LNCAP (cell line): ENCODE measurements around the gene USF3.

ENCODE experiments used
- CTCF ChIP-seq: fragments of 450-650 bp; IDR thresholded peaks from 2 replicates; pipeline ENCODE4 v1.5.1; 2017; ENCODE audit warnings: mild to moderate bottlenecking

The USF3 gene

GRCh38 chr3:113696658-113697499, 437 bp upstream of the USF3 start:
- no peak for TF ChIP-seq CTCF

GRCh38 chr3:113695431-113695785, 1.0 kb downstream of the USF3 start:
- no peak for TF ChIP-seq CTCF

- TF ChIP-seq CTCF = no peak
Observed at GRCh38 chr3:113690482-113690881, 6.0 kb downstream of the USF3 start.

GRCh38 chr3:113685956-113686721, 10.3 kb downstream of the USF3 start:
- no peak for TF ChIP-seq CTCF

- TF ChIP-seq CTCF = no peak
Observed at GRCh38 chr3:113685124-113685523, 11.3 kb downstream of the USF3 start.

GRCh38 chr3:113684271-113684819, 12.1 kb downstream of the USF3 start:
- TF ChIP-seq CTCF = no peak

GRCh38 chr3:113678773-113679172, 17.7 kb downstream of the USF3 start:
- no peak for TF ChIP-seq CTCF
